CD4-positive, alpha-beta T cell treated with Interleukin-12 subunit alpha and Interleukin-12 subunit beta, for 1 hour (primary cell): ENCODE measurements around the gene ZDHHC1.

ENCODE experiments used
- DNase-seq: peaks from one replicate; pipeline ENCODE4 v3.0.0-alpha.2; 2020

The ZDHHC1 gene

DNA sequence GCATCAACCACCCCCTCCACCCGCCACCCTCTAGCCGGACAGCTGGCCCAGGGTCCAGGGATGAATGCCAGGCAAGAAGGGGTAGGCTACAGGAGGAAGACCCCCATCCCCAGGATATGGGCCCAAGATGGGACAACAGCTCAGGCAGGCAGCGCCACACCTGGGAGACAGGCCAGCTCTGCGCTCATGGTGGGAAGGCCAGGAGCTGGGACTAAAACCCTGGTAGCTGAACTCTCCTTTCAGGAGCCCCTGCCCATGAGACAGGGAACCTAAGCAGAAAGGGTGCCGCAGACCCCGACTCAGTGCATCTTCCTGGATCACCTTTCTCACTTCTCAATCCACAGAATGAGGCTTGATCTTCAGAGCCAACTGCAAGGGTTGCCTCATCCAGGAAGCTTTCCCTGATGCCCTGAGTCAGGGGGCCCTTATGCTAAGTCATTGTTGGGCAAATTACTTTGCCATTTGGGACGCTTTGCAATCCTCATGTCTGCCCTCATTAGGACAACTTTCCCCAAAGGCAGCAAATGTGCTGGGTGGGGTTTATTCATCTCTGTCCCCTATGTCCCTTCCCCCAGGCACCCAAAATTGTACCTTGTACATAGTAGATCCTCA is 9.0 kb downstream of the ZDHHC1 start:
- no peak for DNase-seq

DNA sequence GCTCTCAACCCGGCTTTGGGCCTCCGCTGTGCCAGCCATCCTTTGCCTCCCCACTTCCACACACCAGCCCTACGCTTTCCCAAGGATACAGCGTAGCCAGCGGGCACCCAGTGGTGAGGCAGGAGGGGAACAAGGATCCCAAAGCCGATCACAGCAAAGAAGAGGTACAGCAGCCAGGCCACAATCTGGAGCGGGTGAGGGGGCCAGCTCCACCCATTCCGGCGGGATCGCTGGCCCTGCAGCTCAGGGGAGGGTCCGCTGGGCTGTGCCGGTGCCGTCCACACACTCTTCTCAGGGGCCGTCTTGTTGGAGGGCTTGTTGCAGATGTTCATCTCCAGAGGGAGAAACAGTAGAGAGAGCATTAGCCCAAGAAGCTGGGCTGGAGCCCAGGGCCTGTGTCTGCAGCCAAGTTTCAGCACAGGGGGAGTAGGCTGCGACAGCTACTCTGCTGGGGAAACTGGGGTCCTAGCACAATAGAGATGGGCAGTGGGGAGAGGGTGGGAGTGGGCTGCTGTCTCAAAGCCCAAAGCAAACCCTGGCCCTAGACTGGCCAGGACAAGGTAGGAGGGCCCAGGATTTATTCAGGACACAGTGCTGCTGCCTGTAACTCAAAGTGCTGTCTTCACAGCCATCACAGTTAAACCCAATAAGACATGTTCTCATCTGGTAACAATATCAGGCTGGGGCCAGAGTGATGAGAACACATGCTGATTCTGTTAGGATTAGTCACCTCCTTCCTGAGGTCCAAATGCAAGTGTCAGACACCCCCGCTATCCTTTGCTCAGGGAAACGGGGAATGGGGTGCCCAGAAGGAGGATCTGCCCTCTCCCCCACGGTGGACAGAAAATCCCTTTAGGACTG is 9.9 kb downstream of the ZDHHC1 start:
- no peak for DNase-seq

GRCh38 chr16:67405336-67405735 is 10.9 kb downstream of the ZDHHC1 start:
- DNase-seq = no peak

DNA sequence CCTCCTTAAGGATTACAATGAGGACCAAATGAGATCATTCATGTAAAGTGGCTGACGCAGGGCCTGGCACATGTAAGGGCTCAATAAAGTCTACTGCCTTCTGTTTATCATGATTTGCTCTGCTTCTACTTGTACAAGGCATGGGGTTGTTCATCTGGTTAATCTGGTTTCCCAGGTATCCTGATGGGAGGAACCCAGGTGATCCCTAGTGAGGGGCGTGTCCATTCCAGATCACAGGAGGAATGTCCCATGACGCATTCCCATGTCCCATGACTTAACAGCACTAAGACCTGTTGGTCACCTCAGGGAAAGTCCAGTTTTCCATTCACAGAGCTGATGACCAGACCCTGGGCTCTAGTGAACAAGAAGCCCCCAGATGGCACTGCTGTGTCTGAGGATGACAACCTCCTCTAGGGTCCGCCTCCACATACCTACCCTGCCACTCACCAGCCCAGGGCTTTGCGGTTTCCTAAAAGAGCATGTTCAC is 11.5 kb downstream of the ZDHHC1 start:
- no peak for DNase-seq

DNA sequence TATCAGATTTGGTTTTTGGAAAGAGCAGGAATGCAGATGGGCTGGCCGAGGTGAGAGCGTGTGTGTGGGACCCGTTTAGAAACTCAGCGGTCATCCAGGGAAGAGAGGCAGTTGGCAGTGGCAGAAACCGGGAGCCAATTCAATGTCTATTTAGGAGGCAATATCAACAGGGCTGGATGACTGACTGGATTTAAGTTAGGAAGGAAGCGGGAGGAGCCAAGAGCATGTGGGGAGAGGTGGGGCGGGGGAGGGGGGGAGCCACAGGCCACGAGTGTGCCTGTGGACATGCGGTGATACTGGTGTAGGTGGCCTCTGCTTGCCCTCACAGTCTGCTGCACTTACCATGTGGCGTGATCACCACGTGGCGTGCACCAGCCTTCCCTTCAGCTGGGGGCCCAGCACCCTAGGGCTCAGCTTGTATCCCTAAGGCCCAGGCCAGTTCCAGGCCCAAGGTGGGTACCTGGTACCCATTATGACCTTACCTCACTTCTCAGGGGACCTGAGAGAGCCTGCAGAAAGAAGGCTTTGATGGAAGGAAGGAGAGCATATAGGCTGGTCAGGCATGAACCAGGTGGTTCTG is 12.2 kb downstream of the ZDHHC1 start:
- DNase-seq = no peak

DNA sequence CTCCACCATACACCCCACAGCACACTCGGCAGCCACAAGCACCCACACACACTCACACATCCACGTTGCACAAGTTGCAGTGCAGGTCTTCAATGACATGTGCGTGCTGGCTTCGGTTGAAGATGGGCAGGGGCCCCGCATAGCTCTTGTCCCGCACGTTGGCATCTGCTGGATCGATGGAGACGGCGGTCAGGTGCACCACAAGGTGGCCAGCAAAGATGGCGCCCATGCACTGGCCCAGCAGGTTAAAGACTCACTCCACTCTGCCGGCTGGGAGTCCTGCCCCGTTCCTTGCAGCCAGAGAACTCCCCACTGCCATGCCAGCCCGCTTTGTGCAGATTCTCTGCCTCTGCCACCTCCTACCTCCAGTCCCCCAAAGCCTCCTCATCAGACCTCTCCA is 15.4 kb downstream of the ZDHHC1 start:
- DNase-seq = no peak

GRCh38 chr16:67399749-67400704 is 16.2 kb downstream of the ZDHHC1 start:
- DNase-seq = no peak

- peak; percentile 47 for DNase-seq
Measured at GRCh38 chr16:67399218-67399733, 17.0 kb downstream of the ZDHHC1 start.

- DNase-seq = no peak
Measured at GRCh38 chr16:67398546-67399217, 17.6 kb downstream of the ZDHHC1 start.

DNA sequence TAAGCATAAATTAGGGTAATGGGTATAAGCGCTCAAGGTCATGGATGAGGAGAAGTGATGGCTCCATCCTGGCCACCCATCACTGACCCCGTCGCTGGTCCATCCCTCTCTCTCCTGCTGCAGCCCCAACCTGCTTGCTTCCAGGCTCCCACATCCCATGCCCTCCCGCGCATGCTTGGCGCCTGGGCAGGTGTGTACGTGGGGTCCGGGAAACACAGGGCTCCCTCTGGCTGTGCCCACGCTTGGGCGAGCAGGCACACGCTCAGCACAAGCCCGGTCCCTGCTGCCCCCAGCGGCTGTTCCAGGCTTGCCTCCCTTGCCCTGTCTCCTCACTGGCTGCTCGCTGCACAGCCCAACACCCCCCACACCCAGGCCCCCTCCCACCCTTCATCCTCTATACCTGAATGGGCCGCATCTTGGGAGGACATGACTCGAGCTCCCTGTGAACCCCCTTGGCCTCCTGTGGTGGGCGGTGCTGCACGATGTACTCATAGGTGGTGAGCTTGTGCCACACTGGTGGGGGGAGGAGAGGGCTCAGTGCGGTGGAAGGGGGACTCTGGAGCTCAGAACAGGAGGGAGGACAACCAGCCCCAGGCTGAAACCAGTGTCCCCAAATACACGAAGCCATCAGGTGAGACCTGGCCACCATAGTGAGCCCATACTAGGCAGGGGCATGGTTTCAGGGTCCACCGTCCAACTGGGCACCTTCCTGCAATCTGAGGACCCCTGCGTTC is 18.3 kb downstream of the ZDHHC1 start:
- no peak for DNase-seq

GRCh38 chr16:67397036-67397801 is 19.1 kb downstream of the ZDHHC1 start:
- DNase-seq = no peak

- peak; percentile 9 for DNase-seq
Measured at GRCh38 chr16:67396159-67397035, 19.9 kb downstream of the ZDHHC1 start.

DNA sequence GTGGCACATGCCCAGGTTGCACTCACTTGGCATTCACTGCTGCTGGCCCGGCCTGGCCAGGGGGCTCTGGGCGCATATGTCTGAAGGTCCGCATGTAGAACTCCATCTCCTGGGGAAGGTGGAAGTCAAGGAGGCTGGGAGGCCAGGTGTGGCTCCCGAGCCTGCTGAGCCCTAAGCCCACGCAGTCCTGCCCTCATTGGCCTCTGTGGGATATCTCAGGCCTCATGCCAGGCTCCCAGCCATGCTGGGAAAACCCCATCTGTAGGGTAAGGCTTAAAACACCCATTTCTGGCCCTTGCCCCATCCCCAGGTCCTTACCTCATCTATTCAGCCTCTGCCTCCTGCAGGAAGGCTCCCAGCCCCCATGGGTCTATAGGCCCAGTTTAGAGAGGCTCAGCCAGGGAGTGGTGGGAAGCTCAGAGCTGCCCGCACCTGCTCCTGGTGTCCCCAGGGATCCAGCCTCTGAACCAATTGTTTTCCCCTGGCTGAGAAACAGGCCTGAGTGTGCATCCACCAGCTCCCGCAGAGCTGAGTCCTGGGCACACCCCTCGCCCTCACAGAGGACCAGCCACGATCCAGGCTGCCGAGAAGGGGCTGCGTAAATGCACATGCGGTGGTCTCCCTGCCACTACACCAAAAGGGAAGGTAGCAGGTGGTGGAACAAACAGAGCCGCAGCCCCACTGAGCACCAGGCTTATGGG is 20.7 kb downstream of the ZDHHC1 start:
- DNase-seq = no peak

- DNase-seq = peak; percentile 11
Measured at GRCh38 chr16:67395105-67395457, 21.2 kb downstream of the ZDHHC1 start.

DNA sequence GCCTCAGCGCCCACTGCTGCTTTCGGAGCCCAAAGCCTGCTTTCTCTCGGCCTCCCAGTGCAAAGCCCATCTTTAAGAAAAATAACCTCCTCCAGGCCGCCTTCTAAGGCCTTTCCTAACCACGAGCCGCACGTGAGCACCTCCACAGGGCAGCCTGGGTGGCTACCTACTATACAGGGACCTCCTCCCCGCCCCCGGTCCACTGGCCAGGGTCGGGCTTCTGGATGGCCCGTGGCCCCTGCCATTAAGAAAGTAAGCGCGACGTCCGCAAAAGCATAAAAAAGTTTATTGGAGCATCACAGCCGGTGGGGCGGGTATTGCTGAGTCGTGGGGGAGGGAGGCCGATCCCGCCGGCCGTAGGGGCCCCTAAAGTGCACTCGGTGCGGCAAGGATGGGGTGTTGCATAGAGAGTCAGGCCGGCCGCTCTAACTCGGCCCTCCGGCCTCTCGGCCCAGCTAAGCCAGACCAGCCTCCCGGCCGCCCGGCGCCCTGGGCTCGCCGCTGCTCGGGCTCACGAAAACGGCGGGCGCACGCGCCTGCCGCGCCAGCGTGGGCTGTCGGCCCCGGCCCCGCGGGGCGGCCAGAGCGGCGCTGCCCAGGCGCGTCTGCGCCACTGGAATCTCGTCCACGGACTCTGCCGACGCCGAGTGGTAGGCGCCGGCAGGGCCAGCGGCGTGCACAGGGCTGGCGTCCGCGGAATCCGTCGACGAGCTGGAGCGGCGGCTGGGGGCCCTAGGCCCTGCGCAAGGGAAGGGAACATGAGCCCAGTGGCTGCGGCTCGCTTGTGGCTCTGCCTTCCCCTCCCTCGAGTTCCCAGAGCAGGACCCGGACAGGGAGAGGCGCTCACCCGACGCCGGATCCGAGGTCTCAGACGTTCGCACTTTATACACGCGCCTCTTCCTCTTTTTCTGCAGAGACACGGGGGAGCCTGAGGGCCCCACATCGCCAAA is 21.8 kb downstream of the ZDHHC1 start:
- peak; percentile 11 for DNase-seq

DNA sequence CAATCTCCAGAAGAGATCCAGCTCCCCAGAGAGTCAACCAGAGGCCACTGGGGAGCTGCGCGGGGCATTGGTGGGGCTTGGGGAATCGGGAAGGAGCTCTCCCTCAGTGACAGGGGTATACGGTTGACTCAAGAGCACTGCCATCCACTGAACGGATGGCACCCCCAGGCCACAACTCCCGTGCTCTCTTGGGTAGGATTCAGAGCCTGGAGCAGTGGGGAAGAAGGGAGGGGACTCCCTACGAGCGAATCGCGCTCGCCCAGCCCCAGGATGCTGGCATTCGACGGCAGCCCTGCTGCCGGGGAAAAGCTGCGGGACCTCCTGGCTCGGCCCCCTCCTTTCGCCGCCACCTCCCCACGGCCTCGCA is 22.5 kb downstream of the ZDHHC1 start:
- DNase-seq = no peak

- peak; percentile 64 for DNase-seq
Measured at GRCh38 chr16:67393111-67393787, 23.0 kb downstream of the ZDHHC1 start, which contains the start of gene TPPP3. TPPP3 (minus strand) TSS chr16:67393498; CDS start chr16:67391111, 2,387 bp downstream.
